Ishikawa (cell line): ENCODE data around the gene RXRG.

ENCODE experiments used
- CEBPB ChIP-seq: IDR thresholded peaks from 2 replicates; pipeline ENCODE4 v1.6.1; 2012
- RAD21 ChIP-seq: IDR thresholded peaks from 2 replicates; pipeline ENCODE4 v1.6.1; 2012; ENCODE audit warnings: low read depth
- ZBTB7A ChIP-seq: IDR thresholded peaks from 2 replicates; pipeline ENCODE4 v1.6.1; 2012; ENCODE audit warnings: low read depth

DNA sequence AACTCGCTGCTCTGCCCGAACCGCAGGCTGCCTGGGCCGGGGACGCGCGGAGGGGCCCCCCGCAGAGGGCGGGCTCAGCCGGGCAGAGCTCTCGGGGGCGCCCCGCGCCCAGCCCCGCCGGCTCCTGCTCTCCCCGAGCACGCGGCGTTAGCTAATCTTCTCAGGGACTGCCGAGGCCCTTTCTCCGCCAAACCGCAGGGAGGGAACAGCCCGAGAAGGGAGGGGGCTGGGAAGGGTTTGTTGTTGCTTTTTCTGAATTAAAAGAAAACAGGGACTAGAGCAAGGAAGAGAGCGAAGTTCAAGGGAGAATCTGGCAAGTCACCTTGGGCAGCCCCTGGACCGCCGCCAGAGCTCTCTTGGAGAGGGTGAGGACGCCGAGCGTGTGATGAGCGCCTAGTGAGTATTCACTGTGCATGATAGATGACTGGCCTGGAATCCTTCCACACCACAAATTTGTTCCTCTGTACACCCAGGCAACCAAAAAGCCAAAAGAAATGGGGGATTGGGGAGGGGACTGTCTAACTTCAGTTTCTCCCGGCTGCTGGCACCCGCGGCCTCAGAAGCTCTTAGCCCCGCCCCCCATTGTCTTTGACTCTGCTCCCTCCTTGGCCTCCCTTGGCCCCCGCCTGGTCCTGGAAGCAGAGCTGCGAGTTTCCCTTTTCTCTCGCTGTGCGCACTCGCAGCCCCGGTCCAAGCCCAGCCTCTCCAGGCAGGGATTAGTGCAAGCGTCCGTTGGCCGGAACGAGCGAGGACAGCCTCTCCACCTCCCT is 68.7 kb downstream of the RXRG start:
- TF ChIP-seq ZBTB7A (peak; percentile 22; the same call in 1 of the 2 replicates), CEBPB (no peak), RAD21 (no peak)
